ENCODE data around the gene MYZAP.

MYZAP gene, protein sequence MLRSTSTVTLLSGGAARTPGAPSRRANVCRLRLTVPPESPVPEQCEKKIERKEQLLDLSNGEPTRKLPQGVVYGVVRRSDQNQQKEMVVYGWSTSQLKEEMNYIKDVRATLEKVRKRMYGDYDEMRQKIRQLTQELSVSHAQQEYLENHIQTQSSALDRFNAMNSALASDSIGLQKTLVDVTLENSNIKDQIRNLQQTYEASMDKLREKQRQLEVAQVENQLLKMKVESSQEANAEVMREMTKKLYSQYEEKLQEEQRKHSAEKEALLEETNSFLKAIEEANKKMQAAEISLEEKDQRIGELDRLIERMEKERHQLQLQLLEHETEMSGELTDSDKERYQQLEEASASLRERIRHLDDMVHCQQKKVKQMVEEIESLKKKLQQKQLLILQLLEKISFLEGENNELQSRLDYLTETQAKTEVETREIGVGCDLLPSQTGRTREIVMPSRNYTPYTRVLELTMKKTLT

DNA sequence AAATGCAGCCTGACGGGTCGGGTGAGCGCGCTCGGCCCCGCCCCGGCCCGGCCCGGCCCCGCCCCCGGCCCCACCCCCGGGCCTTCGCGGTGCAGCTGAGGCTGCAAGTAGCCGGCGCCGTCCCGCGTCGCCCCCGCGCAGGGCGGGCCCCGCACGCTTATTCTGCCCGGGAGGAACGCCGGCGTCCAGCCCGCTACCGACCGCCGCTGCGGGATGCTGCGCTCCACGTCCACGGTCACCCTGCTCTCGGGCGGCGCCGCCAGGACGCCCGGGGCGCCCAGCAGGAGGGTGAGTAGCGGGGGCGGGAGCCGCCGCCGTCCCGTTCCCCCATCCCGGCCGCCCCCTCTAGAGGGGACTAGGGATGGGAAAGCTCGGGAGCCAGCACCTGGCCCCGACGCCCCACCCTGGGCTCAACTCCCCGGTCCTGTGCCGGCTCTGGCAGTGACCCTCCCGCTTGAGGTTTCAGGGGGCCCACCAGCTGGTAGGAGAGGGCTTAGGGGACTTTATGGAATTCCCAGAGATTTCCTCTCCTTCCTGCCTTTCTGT lies at the start of gene MYZAP:
MYZAP (plus strand) TSS at position 83 of the 546 bp plus-strand sequence; CDS start at position 214, 131 bp downstream.
- DNase-seq = no peak

DNA sequence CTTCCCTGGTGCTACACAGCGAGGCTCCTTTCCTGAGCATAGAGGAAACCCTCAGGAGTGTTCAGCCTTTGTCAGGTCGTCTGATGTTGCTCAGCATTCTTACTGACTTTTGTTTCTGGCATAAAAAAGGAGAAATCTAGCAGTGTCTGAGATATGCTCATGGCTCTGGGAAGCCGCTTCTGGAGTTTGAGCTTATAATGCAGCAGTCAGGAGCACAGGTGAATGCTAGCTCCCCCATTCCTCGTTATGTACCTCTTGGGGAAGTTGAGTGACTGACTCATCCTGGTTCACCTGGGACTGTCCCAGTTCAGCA lies 49.2 kb upstream of the MYZAP start:
- no peak for DNase-seq

DNA sequence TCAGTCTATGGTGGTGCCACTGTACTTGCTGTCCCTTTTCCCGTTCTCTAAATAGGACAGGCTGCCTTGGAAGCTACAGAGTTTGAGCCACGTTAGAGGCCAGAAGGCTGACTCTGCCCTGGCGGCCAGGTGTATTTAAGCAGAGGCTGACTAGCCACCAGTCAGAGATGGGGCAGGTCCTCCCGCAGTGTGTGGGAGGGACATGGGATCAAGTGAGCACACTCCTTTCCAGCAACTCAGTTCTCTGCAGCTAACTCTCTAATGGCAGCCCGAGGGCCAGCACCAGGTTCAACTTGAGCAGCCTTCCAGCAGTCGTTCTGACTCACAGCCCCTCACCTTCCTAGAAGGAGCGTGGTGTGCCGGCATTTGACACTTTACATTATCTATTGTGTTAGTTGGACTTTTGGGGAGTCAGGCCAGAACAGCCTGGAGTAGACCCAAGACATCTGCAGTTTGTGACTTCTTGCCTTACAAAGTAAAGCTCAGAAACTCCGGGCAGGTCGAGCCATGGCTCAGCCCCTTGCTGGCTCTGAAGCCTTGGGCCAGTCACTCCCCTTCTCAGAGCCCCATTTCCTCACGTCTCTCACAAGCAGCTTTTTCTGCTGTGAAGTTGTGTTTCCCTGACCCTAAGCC lies 46.7 kb upstream of the MYZAP start:
- no peak for DNase-seq

DNA sequence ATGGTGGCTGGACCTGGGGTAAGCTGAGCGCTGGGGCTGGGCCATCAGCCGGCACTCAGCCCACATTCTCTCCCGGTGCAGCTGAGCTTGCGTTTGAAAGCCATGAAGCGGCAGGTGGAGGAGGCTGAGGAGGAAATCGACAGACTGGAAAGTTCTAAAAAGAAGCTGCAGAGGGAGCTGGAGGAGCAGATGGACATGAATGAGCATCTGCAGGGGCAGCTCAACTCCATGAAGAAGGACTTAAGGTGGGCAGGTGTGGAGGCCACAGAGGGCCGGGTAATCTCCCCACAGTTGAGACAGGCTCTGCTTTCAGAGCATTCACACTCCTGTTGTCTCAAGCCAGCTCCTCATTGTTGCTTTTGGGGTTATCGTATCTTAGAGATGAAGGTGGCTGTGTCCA lies 45.7 kb upstream of the MYZAP start:
- no peak for DNase-seq

DNA sequence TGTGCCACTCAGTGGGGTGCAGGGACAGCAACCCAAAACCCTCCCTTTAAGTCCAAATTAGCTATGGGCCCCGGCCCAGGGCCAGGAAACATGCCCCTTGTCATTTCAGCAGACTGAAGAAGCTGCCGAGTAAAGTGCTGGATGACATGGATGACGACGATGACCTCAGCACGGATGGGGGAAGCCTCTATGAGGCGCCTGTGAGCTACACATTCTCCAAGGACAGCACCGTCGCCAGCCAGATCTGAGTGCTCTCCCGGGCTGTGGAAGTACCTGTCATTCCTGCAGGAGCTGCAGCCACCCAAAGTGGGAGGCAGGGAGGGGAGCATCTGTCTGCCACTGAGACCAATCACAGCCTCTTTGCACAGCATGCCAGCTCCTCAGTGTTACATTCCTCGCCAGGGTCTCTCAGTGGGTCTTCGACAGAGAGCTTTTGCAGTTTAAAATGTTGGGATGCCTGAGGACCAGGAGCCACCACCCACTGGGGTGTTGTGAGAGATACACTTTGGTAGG lies 44.4 kb upstream of the MYZAP start:
- DNase-seq = no peak

DNA sequence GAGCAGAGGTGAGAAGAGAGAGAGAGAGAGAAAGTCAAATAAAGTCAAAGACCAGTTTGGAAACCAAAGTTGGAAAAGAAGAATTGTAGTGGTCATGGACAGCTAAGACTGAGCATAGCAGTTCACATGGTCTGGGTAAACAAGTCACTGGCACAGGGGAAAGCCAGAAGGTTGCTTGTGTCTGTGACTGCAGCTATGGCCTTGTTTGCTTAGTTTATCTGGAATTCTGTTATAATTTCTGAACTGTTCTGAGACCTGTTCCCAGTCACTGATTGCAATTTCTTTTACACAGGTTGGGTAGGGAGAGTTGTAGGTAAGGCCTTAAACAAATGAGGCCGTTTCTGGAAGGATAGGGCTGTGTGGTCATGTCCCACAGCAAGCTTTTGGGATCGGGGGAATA lies 43.4 kb upstream of the MYZAP start:
- DNase-seq = no peak

DNA sequence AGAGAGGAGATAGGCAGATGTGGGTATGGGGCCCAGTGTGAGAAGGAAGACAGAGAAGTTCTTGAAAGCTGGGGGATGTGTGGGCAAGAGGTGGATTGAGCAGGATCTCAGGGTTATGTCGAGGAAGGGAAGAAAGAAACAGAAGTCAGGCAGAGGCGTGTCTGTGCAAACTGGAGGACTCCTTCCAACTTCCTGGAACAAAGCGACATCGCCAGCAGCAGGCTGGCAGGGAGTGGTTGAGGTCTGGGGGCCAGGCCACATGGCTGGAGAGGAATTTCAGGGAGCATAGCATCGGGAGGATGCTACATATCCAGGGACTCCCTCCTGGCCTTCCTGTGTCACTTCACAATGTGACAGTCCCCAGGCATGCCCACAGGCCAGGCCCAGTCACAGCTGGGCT lies 42.9 kb upstream of the MYZAP start:
- DNase-seq = no peak

DNA sequence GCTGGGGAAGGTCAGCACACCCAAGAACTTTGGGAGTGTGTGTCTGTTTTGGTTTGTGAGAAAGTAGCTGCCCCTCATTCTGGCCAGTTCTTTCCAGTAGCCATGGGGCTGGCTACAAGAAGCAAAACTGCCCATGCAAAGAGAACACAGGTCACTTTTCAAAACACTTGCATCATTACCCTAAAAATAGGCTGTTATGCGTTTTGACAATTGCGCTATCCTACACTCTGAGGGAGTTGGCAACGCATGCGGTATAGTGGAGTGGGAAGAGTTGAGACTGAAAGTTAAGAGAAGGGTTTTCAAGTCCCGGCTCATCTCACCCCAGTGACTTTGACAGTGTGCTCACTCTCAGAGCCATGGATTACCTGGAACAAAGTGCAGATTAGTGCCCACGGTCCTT lies 41.8 kb upstream of the MYZAP start:
- no peak for DNase-seq

DNA sequence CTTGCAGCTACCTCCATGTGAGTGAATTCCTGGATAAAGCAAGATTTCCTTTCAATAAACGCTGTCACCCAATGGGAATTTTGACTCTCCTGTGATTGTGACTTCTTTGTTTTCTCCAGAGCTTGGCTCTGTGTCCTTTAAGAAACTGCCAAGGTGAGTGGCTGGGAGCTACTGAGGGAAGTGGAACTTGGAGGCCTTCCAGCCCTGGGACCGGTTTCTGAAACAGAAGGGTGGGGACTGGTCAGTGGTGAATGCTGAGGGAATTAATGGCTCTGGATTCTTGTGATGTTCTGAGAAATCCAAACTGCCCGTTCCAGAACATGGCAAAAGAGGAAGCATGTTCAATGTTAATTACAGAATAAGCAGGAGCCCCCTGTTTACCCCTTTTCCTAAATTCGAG lies 41.1 kb upstream of the MYZAP start:
- no peak for DNase-seq

DNA sequence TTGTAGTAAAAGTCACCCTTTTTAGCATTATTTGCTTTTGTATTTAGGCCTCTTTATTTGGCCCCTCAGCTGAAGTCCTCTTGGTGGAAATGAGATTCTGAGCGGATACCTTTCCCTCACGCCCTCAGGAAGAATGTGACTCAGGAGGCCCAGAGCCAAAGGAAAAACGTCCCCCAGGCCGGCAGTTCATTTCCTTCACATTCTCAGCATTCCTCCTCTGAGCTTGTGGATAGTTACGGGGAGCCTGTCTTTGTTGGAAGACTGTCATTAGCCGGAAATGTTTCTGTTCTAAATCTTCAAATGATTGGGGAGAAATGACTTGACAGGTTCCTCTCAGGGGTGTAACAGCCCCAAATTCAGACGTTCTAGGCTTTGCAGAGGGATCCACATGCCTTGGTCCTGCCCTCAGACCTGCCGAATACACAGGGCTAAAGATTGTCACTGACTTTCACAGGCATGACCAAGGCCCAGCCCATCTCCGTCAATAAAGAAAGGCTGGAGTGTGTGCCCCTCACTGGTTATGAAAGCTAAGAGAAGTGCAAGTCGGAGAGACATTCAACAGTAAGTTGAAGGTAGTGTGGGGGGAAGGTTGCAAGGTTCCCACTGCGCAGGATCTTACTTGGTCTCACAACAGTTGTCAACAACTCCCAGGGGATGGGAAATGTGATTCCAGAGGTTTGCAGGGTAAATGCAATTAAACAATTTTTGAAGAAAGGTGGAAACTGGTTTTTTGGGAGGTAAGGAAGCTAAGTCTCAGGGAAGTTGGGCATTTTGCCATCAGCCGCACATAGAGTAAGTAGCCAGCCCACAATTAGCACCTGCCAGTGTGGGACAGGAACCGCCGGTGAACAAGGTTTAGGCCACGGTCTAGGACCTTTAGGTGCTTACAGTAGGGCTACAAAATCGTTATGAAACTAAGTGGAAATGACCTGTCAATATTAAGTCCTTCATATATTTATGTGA lies 39.7 kb upstream of the MYZAP start:
- no peak for DNase-seq

DNA sequence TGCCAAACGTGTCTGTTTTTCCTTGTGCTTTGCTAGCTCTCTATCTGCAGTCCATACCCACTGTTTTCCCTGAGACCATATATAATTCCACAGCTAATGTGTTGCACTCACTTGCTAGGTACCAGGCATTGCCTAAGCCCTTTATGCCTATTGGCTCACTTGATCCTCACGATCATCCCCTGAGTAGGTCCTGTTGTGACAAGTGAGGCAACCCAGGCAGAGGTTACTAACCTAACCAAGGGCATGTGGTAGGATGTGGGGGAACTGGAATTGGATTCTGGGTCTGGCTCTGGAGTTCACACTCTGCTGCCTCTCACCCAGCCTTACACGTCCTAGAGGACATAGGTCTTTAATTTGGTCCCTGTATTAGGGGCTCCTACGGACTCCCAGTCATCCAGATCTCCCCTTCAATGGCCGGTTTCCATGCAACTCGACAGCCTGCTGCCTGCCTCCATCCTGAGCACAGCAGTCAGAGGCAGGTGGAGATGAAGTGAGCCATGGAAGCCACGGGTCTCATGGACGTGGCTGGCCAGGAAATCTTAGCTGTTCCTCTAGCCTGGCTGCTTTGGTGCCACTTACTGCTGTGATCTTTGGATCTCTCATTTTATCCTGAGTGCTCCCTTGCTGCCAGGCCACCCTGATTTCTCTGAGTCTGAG lies 38.9 kb upstream of the MYZAP start:
- DNase-seq = no peak

DNA sequence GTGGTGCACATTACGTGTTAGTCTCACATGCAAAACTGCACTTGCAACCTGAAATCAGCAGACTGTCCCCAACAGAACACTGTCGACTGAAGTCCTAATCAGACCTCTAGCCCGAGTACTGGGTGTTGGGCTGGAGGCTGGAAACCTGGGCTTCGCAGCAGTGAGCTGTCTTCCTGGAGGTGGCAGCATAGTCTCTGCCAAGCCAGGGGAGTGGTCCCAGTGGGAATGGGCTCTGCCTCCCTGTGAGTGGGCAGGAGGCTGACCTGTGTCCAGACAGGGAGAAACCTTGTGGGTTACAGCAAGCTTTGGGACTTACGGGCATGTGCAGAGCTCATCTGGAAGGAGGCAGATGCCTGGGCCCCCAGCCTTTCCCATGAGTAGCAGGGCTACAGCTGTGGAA lies 38.2 kb upstream of the MYZAP start:
- no peak for DNase-seq

DNA sequence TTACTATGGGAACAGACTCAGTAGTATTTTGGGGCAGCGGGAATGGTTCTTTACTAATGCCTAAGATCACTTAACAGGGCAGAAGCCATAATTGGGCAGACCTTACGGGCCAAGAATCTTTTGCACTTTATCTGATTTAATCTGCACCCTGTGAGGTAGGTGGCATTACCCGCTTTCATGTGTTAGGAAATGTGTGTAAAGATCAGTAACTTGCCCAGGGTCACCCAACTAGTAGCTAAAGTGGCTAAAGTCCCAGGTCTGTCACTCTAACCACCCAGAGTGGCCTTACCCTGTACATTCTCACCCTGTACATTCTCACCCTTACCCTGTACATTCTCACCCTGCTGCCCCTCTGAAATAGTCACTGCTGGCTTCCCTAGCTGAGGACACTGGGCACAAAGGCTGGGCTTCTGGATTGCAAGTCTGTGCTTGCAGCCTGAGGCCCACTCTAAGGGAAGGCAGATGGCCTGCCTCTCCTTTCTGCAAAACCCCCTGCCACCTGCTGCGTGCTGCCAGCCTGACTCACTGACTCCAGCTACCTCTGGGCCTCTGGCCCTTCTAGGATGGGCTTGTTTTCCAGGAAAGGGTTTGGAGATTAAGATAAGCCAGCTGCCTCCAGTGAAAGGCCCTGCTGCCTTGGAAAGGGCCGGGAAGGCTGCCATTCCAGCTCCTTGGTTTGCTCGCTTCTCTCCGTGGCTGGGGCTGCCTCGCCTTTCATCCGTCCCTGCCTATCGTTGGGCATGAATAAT lies 37.5 kb upstream of the MYZAP start:
- DNase-seq = no peak

DNA sequence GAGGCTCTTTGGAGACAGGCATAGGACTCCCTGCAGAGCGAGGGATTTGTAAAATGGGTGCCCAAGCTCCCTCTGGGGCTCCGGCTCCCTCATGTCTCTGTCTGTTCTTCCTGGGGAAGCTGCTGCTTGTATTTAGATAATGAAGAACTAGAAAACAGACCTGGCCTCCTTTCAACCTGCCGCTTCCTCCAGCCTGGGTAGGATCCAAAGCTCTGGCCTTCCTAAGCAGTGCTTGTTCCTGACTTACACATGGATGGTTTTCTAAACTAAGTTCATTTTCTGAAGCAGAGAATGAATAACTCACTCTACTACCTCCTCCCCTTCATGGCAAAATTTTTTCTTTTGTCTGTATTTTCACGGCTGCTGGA lies 36.9 kb upstream of the MYZAP start:
- DNase-seq = no peak

DNA sequence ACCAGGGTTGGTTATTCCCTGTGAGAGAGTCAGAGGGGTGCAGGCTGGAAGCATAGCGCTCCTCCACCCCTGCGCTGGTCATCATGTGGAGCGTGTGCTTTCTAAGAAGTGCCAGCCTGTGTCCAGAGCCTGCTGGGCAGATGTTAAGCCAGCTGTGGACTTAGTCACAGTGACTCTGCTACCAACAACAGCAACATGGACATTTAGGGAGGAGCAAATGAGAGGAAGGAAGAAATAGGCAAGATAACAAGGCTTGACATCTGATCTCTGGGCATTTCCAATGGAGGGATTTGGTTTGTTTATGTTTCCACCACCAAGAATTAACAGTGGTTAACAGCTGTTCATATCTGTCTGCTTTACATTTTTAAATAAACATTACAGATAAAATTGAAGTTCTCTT lies 36.4 kb upstream of the MYZAP start:
- DNase-seq = peak; percentile 48

DNA sequence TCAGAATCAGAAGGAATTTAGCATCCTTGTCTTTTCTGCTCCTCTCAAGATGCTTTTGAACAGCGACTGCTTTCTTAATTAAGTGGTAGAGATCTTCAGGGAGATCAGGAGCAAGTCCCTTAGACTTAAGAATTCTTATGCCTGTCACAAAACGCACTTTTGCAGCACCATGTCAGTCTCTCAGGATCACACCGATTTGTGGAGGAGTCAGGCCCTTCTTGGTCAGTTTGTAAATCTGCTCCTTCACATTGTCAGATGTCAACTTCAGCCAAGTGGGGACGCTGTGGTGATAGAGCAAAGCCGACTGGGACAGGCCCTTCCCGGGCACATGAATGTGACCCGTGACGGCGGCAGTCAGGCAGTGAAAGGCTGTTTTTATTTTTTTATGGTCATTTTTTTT lies 35.7 kb upstream of the MYZAP start:
- DNase-seq = no peak

DNA sequence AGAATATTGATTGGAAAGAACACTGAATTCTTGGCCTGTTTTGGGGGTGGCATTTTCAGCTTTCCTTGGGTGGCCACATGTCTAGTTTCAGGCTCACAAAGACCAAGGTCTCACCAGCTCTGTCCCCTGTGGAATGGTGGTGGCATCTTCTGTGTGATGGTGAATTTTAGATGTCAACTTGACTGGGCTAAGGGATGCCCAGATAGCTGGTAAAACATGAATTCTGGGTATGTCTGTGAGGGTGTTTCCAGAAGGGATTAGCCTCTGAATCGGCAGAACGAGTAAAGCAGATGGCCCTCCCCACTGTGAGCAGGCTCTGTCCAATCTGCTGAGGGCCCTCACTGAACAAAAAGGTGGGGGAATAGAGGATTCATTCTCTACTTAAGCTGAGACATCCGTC lies 34.4 kb upstream of the MYZAP start:
- DNase-seq = no peak

DNA sequence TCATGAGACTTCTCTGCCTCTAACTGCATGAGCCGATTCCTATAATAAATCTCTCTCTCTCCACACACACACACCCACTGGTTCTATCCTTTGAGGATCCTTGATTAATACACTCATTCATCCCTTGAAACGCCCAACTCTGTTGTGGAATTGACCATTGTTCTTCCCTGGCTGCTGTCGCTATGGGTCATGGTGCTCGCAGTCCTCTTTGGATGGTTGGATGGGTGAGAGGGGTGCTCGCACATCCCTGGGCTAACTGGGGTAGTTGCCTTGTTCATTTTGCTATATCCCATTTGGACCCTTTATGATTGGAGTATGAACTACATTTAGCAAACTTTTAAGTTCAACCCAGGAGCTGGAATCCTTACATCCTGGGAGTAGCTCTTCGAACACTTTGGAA lies 33.9 kb upstream of the MYZAP start:
- DNase-seq = no peak

DNA sequence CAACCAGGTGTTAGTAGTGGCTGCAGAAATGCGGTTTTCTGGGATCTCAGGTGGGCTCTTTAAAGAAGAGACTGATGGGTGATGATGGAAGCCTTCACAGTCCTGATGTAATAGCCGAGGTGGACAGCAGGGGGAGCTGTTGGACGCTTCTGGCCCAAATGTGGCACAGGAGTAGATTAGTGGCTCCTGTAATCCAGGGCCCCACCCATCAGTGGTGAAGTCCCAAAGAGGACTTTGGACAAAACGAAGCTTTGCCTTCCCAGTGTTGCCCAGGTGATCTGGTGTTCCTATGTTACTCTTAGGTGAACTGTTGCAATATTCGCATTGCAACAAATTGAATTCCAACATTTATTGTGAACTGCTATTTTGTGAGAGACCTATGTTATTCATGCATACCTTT lies 31.8 kb upstream of the MYZAP start:
- DNase-seq = peak; percentile 33

DNA sequence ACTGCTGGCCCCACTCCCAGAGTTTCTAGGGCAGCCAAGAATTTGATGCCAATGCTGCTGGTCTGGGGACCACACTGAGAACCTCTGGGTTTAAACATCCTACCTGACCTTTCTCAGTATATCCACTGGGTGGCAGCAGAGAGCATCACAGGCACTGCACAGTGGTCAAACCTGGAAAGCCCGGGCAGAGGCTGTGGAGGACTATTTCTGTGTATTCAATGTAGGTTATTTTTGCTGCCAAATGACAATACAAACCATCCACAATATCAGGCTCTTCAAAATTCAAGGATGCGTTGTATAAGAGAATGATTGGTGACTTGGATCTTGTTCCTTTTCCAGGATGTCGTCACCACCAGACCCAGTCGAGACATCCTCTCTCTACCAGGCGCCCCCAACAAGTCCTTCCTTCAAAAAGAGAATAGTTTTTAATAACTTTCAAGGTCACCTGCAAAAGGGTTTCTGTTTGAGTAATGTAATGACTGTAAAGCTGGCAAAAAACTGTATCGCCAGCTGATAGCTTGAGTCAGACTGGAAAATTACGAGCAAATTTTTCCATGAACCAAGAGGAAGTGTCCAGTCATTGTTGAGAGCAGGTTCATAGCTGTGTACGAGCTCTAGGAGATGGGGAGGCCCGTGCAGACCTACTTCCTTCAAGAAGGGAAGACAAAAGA lies 30.5 kb upstream of the MYZAP start:
- DNase-seq = peak; percentile 37

DNA sequence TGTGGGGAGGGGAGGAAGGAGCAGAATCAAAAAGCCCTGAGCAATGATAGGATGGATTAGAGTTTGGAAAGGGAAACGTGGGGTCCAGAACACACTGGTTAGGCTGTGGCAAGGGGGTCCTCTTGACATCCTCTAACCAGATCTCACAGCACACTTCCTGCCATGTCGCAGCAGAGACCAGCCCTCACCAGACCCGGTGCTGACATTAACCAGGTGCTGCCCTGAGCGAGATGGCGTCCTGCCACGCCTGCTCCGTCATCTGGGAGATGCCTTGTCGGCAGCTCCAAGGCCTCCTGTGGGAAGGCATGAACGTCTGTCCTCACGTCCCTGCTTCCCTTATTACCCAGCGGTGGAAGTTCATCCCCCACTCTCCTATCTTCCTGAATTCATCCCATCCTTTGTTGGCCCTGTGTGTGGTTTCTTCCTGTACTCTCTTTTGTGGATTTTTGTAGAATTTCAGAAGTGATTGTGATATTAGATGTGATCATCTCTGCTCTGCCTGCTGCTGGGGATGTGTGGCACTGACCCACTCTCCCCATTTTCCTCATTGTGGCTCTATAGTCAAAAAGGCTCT lies 29.4 kb upstream of the MYZAP start:
- no peak for DNase-seq

Data from NCI-H526 treated with DMSO at 0.1 percent for 48 hours (cell line).